Endothelial cell of umbilical vein (primary cell): ENCODE results near the gene SLC7A7. TPM values are rescaled to one million over a fixed set of nuclear protein-coding genes. Genes with fewer than 3 reads are reported as not detected.

Source experiments
- BruUV-seq: library from RNA; stranded (reverse); fragments of 400-500 nt; replicated peaks from 2 replicates; lab custom pipeline; 2021; lab: Mats Ljungman, UMichigan
- CTCF ChIA-PET: fragments of 300-600, 350-600 bp; sonication (Branson Sonifier 250); formaldehyde crosslinking; loops from one replicate; lab custom pipeline; 2021; ENCODE audit warnings: antibody characterized with exemption, inconsistent platforms; lab: Charles Lee
- POLR2A ChIA-PET: fragments of 300-600, 350-600 bp; sonication (Branson Sonifier 250); formaldehyde crosslinking; loops from one replicate; lab custom pipeline; 2021; ENCODE audit warnings: antibody characterized with exemption, inconsistent platforms; lab: Charles Lee
- DNase-seq: peaks from one replicate; pipeline ENCODE4 v3.0.0-alpha.2; 2011; ENCODE audit warnings: low read depth, low spot score
- FAIRE-seq: peaks from 2 replicates; lab custom pipeline; 2011; peaks lifted over from hg19 to GRCh38; lab: Jason Lieb, UNC
- H2AFZ ChIP-seq: 2 replicates; pipeline ENCODE4 v1.6.0; 2012; ENCODE audit warnings: low read depth, low read length, control low read depth, inconsistent platforms
- H3K27ac ChIP-seq: 2 replicates; pipeline ENCODE4 v1.5.1; 2011; ENCODE audit warnings: low read depth, mild to moderate bottlenecking, control low read depth, low read length, moderate library complexity; ENCODE audit not compliant: insufficient read depth
- H3K27me3 ChIP-seq, 2 experiments: 2 replicates each; pipeline versions ENCODE4 v1.6.0 to v1.6.1; 2011; ENCODE audit warnings: low read length in 2 of 2, mixed read lengths in 1 of 2; ENCODE audit not compliant: control insufficient read depth in 2 of 2, insufficient read depth in 2 of 2
- H3K36me3 ChIP-seq, 2 experiments: 2 replicates in 1 of 2; 3 replicates in 1 of 2; pipeline ENCODE4 v1.5.1; 2011; ENCODE audit warnings: low read length in 2 of 2, mild to moderate bottlenecking in 1 of 2, moderate library complexity in 1 of 2; ENCODE audit not compliant: control insufficient read depth in 2 of 2, insufficient read depth in 2 of 2; ENCODE audit errors: extremely low read depth in 1 of 2
- H3K4me1 ChIP-seq: 3 replicates; pipeline ENCODE4 v1.5.1; 2011; ENCODE audit warnings: mild to moderate bottlenecking, low read length; ENCODE audit not compliant: control insufficient read depth, insufficient read depth; ENCODE audit errors: extremely low read depth
- H3K4me2 ChIP-seq: 2 replicates; pipeline ENCODE4 v1.6.1; 2011; ENCODE audit warnings: low read length, control low read depth, mixed read lengths; ENCODE audit not compliant: insufficient read depth
- H3K4me3 ChIP-seq, 3 experiments: fragments of 200-600 bp in 1 of 3; sonication (generic), shearing (Covaris generic) in 1 of 3; replicated peaks in 1 of 3; 2 replicates each; pipeline ENCODE4 v1.5.1; 2011 to 2016; ENCODE audit warnings: control low read depth in 3 of 3, low read length in 3 of 3, mild to moderate bottlenecking in 2 of 3, inconsistent platforms in 1 of 3, low read depth in 1 of 3, moderate library complexity in 1 of 3; ENCODE audit not compliant: insufficient read depth in 1 of 3
- H3K79me2 ChIP-seq: 2 replicates; pipeline ENCODE4 v1.6.0; 2012; ENCODE audit warnings: low read length, inconsistent platforms; ENCODE audit not compliant: control insufficient read depth, insufficient read depth
- H3K9ac ChIP-seq: replicated peaks from 2 replicates; pipeline ENCODE3; 2011; ENCODE audit warnings: low read length, control low read depth; ENCODE audit not compliant: insufficient read depth; ENCODE audit errors: extremely low read depth
- H3K9me1 ChIP-seq: replicated peaks from 3 replicates; pipeline ENCODE4 v1.6.0; 2011; ENCODE audit warnings: mild to moderate bottlenecking, low read length; ENCODE audit not compliant: control insufficient read depth, insufficient read depth; ENCODE audit errors: extremely low read depth
- H3K9me3 ChIP-seq: replicated peaks from 2 replicates; pipeline ENCODE4 v1.5.1; 2012; ENCODE audit warnings: low read length, inconsistent platforms; ENCODE audit not compliant: control insufficient read depth, insufficient read depth
- H4K20me1 ChIP-seq: replicated peaks from 2 replicates; pipeline ENCODE3; 2011; ENCODE audit warnings: mild to moderate bottlenecking, low read length; ENCODE audit not compliant: control insufficient read depth, insufficient read depth; ENCODE audit errors: extremely low read depth
- EZH2 ChIP-seq: IDR thresholded peaks from 2 replicates; pipeline ENCODE4 v1.6.1; 2012; ENCODE audit warnings: borderline replicate concordance, low read depth, mild to moderate bottlenecking, moderate library complexity, low read length, inconsistent platforms; ENCODE audit not compliant: severe bottlenecking
- FOS ChIP-seq: IDR thresholded peaks from 2 replicates; pipeline ENCODE4 v1.6.1; 2011; ENCODE audit warnings: mild to moderate bottlenecking, low read length, moderate library complexity, borderline replicate concordance; ENCODE audit not compliant: insufficient read depth
- GATA2 ChIP-seq: IDR thresholded peaks from 2 replicates; pipeline ENCODE4 v1.7.0; 2011; ENCODE audit warnings: low read depth, mild to moderate bottlenecking, moderate library complexity, mixed read lengths, low read length; ENCODE audit not compliant: insufficient read length, insufficient read depth
- JUN ChIP-seq: IDR thresholded peaks from 2 replicates; pipeline ENCODE4 v1.6.1; 2011; ENCODE audit warnings: borderline replicate concordance, low read depth; ENCODE audit not compliant: insufficient read length, insufficient read depth
- MAX ChIP-seq: IDR thresholded peaks from 2 replicates; pipeline ENCODE4 v1.6.1; 2011; ENCODE audit not compliant: insufficient read depth, insufficient read length
- MYC ChIP-seq: IDR thresholded peaks from one replicate; pipeline ENCODE4 v1.6.1; 2011; ENCODE audit warnings: mild to moderate bottlenecking, low read depth, low read length
- POLR2A ChIP-seq: IDR thresholded peaks from 2 replicates; pipeline ENCODE4 v1.6.1; 2012; ENCODE audit warnings: low read depth, mild to moderate bottlenecking, control low read depth, low read length
- POLR2AphosphoS5 ChIP-seq: IDR thresholded peaks from 2 replicates; pipeline ENCODE4 v1.6.1; 2012; ENCODE audit warnings: low read depth, mild to moderate bottlenecking, control low read depth, low read length, moderate library complexity; ENCODE audit not compliant: insufficient read depth
- dilution Hi-C: fragments of 300-500 bp; cut with MboI; formaldehyde crosslinking; loops from one replicate; pipeline ENCODE4 v1.15.0; 2019; ENCODE audit warnings: low sequenced_read_pairs; ENCODE audit not compliant: extremely low pct_ligation_motif_present
- intact Hi-C: fragments of 100-400 bp; cut with micrococcal nuclease; formaldehyde crosslinking; loops from one replicate; pipeline ENCODE4 v1.10.0; 2022
- polyA plus RNA-seq, 4 experiments: library from polyadenylated mRNA; depleted of rRNA in 3 of 4; stranded (reverse) in 3 of 4; unstranded in 1 of 4; fragments of >200 nt; gene quantifications; 2 replicates each; pipeline versions ENCODE4 v1.2.1 to v1.2.3, GENCODE V29; 2011 to 2012; ENCODE audit warnings: missing spikeins in 1 of 4
- total RNA-seq: library from RNA; stranded (reverse); gene quantifications from 2 replicates; pipeline ENCODE4 v1.2.3, GENCODE V29; 2021
- TF ChIP-seq, protein P1 (sequence below), 2 donors: IDR thresholded peaks; 1 replicate in 1 of 2; 2 replicates in 1 of 2; pipeline ENCODE4 v1.5.1; 2011; ENCODE audit warnings: low read length in 2 of 2, mild to moderate bottlenecking in 2 of 2, moderate library complexity in 2 of 2, control low read depth in 1 of 2, inconsistent platforms in 1 of 2, low read depth in 1 of 2; ENCODE audit not compliant: insufficient read depth in 1 of 2; ENCODE audit errors: extremely low read depth in 1 of 2

Gene SLC7A7
- total and polyA plus RNA-seq, 2 donors (not counting 3 experiments of a cell fraction or from before 2014, with no cell fraction given) = 22.5 to 94.0 TPM

DNA sequence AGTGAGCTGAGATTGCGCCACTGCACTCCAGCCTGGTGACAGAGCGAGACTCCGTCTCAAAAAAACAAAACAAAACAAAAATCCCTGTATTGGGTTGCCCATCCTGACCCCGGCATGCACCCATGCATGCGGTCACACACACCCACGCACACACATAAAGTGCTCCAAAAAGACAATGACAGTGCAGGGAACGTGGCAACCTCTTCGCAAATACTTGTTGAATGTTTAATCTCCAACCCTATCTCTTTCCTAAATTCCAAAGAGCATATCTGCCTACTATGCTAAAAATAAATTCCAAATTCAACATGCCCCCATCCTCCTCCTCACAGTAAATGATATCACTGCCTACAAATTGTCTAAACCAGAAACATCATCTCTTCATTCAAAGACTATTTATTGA, 13.5 kb downstream of the SLC7A7 start:
- Histone ChIP-seq H3K9me1 (no peaks in the 10 kb centered on the region), H3K27me3 (no peaks in the 10 kb centered on the region), H4K20me1 (no peaks in the 10 kb centered on the region), H3K4me2 (no peak overlapping the region), H3K36me3 (no peaks in the 10 kb centered on the region), H3K4me1 (no peaks in the 10 kb centered on the region), H3K4me3 (no peak overlapping the region), H3K27ac (no peak overlapping the region), H3K9me3 (no peaks in the 10 kb centered on the region), H3K9ac (no peak overlapping the region), H3K79me2 (no peaks in the 10 kb centered on the region), H2AFZ (no peak overlapping the region)
- CTCF ChIA-PET = no interaction called here
- dilution Hi-C loops = no loop called here
- POLR2A ChIA-PET = no interaction called here
- BruUV-seq = no TSS peak
- no peak for DNase-seq
- FAIRE-seq = no peak
- no peak for TF ChIP-seq MYC
- intact Hi-C loops = no loop called here

DNA sequence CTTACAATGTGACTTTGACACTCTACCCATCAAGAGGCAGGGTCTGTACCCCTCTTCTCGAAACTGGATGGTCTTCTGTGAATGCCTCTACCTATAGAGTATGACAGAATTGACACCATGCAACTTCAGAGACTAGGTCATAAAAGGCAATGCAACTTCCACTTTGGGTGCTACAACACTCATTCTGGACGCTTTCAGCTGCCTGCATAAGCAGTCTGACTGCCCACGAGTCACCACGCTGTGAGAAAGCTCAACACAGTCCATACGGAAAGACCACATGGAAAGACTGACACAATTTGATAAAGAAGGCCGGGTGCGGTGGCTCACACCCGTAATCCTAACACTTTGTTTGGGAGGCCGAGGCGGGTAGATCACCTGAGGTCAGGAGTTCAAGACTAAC, 14.9 kb downstream of the SLC7A7 start:
- no peaks in the 10 kb centered on the region for H4K20me1 ChIP-seq
- H3K4me3 ChIP-seq = no peak overlapping the region
- intact Hi-C loops (no loop called here), dilution Hi-C loops (no loop called here)
- no TSS peak for BruUV-seq
- H3K9me3 ChIP-seq = no peaks in the 10 kb centered on the region
- no peak overlapping the region for H3K4me2 ChIP-seq
- no peak for DNase-seq
- H3K4me1 ChIP-seq = no peaks in the 10 kb centered on the region
- H3K9me1 ChIP-seq = no peaks in the 10 kb centered on the region
- peaks cover 0 to 3% of the 10 kb centered on the region in 2 experiments for H3K27me3 ChIP-seq
- no peak overlapping the region for H3K27ac ChIP-seq
- no peak for FAIRE-seq
- no peak overlapping the region for H3K9ac ChIP-seq
- peaks cover 0 to 3% of the 10 kb centered on the region in 2 experiments for H3K36me3 ChIP-seq
- TF ChIP-seq JUN (no peak), FOS (no peak), EZH2 (no peak), MAX (no peak), POLR2A (no peak), POLR2AphosphoS5 (no peak), GATA2 (no peak), MYC (no peak)
- TF ChIP-seq, protein P1, sequence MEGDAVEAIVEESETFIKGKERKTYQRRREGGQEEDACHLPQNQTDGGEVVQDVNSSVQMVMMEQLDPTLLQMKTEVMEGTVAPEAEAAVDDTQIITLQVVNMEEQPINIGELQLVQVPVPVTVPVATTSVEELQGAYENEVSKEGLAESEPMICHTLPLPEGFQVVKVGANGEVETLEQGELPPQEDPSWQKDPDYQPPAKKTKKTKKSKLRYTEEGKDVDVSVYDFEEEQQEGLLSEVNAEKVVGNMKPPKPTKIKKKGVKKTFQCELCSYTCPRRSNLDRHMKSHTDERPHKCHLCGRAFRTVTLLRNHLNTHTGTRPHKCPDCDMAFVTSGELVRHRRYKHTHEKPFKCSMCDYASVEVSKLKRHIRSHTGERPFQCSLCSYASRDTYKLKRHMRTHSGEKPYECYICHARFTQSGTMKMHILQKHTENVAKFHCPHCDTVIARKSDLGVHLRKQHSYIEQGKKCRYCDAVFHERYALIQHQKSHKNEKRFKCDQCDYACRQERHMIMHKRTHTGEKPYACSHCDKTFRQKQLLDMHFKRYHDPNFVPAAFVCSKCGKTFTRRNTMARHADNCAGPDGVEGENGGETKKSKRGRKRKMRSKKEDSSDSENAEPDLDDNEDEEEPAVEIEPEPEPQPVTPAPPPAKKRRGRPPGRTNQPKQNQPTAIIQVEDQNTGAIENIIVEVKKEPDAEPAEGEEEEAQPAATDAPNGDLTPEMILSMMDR (IDR thresholded peaks at IDR 0.05; ENCODE audit: extremely low read depth in 1 of 2, insufficient read depth in 1 of 2, low read depth in 1 of 2, low read length in 2 of 2) = no peak
- ChIA-PET CTCF (no interaction called here), POLR2A (no interaction called here)
- H3K79me2 ChIP-seq = no peaks in the 10 kb centered on the region
- H2AFZ ChIP-seq = no peak overlapping the region
